NCI-H2196 treated with DMSO at 0.1 percent for 48 hours (cell line): ENCODE measurements around the gene RASA3.

Source experiments
- DNase-seq: peaks from one replicate; lab custom pipeline; 2025; ENCODE audit not compliant: unreplicated experiment; lab: John Stamatoyannopoulos, UW

Gene RASA3

GRCh38 chr13:114069376-114070097 is 62.9 kb downstream of the RASA3 start:
- DNase-seq, result no peak

GRCh38 chr13:114068656-114069318 is 63.6 kb downstream of the RASA3 start:
- no peak for DNase-seq

- DNase-seq, result no peak
Observed at GRCh38 chr13:114067886-114068651, 64.4 kb downstream of the RASA3 start.

- no peak for DNase-seq
Observed at GRCh38 chr13:114067381-114067885, 65.0 kb downstream of the RASA3 start.

GRCh38 chr13:114066956-114067355 is 65.5 kb downstream of the RASA3 start:
- no peak for DNase-seq

- no peak for DNase-seq
Observed at GRCh38 chr13:114065926-114066774, 66.3 kb downstream of the RASA3 start.

- DNase-seq, result peak; percentile 68
Observed at GRCh38 chr13:114065141-114065925, 67.1 kb downstream of the RASA3 start.

GRCh38 chr13:114064450-114065140 is 67.8 kb downstream of the RASA3 start:
- peak; percentile 4 for DNase-seq

- no peak for DNase-seq
Observed at GRCh38 chr13:114063545-114064449, 68.6 kb downstream of the RASA3 start.

GRCh38 chr13:114062754-114063153 is 69.7 kb downstream of the RASA3 start:
- DNase-seq, result no peak

- no peak for DNase-seq
Observed at GRCh38 chr13:114062341-114062740, 70.1 kb downstream of the RASA3 start.

GRCh38 chr13:114061744-114062143 is 70.7 kb downstream of the RASA3 start:
- no peak for DNase-seq

- no peak for DNase-seq
Observed at GRCh38 chr13:114061047-114061446, 71.4 kb downstream of the RASA3 start.

GRCh38 chr13:114059946-114060860 is 72.2 kb downstream of the RASA3 start:
- DNase-seq, result no peak

GRCh38 chr13:114059428-114059827 is 73.0 kb downstream of the RASA3 start:
- no peak for DNase-seq

- no peak for DNase-seq
Observed at GRCh38 chr13:114058051-114058867, 74.2 kb downstream of the RASA3 start.
